Suprapubic skin (tissue), 4 donors: ENCODE data around the gene XBP1. TPM values are rescaled to one million over a fixed set of nuclear protein-coding genes. Genes with fewer than 3 reads are reported as not detected.

Source experiments
- DNase-seq, 2 donors: peaks; one replicate each; pipeline ENCODE4 v3.0.0-alpha.2; 2019; ENCODE audit warnings: low spot score in 2 of 2
- H3K27ac ChIP-seq: fragments of 200-600 bp; sonication (generic); one replicate; pipeline ENCODE4 v1.5.1; 2019
- H3K27me3 ChIP-seq: fragments of 200-600 bp; sonication (generic); one replicate; pipeline ENCODE4 v1.5.1; 2019
- H3K36me3 ChIP-seq: fragments of 200-600 bp; sonication (generic); one replicate; pipeline ENCODE4 v1.5.1; 2019
- H3K4me1 ChIP-seq: fragments of 200-600 bp; sonication (generic); one replicate; pipeline ENCODE4 v1.5.1; 2019
- H3K4me3 ChIP-seq: fragments of 200-600 bp; sonication (generic); one replicate; pipeline ENCODE4 v1.5.1; 2019; ENCODE audit warnings: mild to moderate bottlenecking
- H3K9me3 ChIP-seq: fragments of 200-600 bp; sonication (generic); one replicate; pipeline ENCODE4 v1.5.1; 2019
- EP300 ChIP-seq: sonication (generic); formaldehyde crosslinking; IDR thresholded peaks from one replicate; pipeline ENCODE4 v1.6.1; 2017; ENCODE audit warnings: antibody characterized with exemption
- POLR2A ChIP-seq, 2 donors: fragments of 450-650 bp; IDR thresholded peaks; one replicate each; pipeline ENCODE4 v1.6.1; 2017; ENCODE audit warnings: antibody characterized with exemption in 2 of 2, mild to moderate bottlenecking in 2 of 2, moderate library complexity in 2 of 2
- POLR2AphosphoS5 ChIP-seq, 3 donors: sonication (generic); formaldehyde crosslinking; IDR thresholded peaks; one replicate each; pipeline ENCODE4 v1.6.1; 2017; ENCODE audit warnings: antibody characterized with exemption in 3 of 3
- WGBS: methylation state at CpG from one replicate; pipeline ENCODE4 v1.1.5; 2018; 5-methylcytosine and 5-hydroxymethylcytosine counted together
- total RNA-seq, 4 donors: library from RNA; depleted of rRNA; stranded (reverse); fragments of >200 nt; gene quantifications; one replicate each; pipeline ENCODE4 v1.1.0, GENCODE V29; 2016
- TF ChIP-seq, protein P1 (sequence below), 2 donors: fragments of 200-600 bp in 1 of 2; fragments of 450-650 bp in 1 of 2; sonication (generic) in 1 of 2; IDR thresholded peaks; one replicate each; pipeline ENCODE4 v1.5.1; 2016 to 2019; ENCODE audit warnings: antibody characterized with exemption in 2 of 2, mild to moderate bottlenecking in 1 of 2, moderate library complexity in 1 of 2

Gene XBP1
- total RNA-seq, 4 donors from 2014 or later, result 220 to 305 (median 237) TPM

DNA sequence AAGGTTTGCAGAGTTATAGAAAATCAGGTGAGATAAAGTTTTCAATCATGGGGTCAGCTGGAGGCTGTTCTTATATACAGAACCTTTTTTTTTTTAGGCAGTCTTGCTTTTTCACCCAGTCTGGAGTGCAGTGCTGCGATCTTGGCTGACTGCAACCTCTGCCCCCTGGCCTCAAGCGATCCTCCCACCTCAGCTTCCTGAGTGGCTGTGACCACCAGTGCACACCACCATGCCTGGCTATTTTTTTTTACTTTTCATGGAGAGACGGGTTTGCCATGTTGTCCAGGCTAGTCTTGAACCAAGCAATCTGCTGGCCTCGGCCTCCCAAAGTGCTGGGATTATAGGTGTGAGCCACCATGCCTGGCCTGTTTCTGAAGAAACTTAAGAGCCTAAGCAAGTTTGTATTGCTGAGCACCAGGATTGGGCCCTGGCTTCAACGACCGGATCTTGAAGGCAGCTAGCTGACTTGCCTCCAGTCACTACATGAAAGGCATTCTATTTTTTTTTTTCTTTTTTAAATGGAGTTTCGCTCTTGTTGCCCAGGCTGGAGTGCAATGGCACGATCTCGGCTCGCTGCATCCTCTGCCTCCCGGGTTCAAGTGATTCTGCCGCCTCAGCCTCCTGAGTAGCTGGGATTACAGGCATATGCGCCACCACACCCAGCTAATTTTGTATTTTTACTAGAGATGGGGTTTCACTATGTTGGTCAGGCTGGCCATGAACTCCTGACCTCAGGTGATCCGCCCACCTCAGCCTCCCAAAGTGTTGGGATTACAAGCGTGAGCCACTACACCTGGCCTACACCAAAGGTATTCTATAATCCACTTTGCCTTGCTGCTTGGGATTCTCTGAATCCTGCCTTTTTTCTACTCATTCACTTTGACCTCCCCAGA lies 7.6 kb downstream of the XBP1 start:
- DNase-seq, result no peak
- no peak overlapping the region for H3K4me3 ChIP-seq
- peaks cover 23% of the 10 kb centered on the region for H3K4me1 ChIP-seq
- no peak overlapping the region for H3K27ac ChIP-seq
- no peaks in the 10 kb centered on the region for H3K27me3 ChIP-seq
- TF ChIP-seq POLR2AphosphoS5 (IDR thresholded peaks at IDR 0.05), result no peak
- TF ChIP-seq EP300, result no peak
- TF ChIP-seq, protein P1, sequence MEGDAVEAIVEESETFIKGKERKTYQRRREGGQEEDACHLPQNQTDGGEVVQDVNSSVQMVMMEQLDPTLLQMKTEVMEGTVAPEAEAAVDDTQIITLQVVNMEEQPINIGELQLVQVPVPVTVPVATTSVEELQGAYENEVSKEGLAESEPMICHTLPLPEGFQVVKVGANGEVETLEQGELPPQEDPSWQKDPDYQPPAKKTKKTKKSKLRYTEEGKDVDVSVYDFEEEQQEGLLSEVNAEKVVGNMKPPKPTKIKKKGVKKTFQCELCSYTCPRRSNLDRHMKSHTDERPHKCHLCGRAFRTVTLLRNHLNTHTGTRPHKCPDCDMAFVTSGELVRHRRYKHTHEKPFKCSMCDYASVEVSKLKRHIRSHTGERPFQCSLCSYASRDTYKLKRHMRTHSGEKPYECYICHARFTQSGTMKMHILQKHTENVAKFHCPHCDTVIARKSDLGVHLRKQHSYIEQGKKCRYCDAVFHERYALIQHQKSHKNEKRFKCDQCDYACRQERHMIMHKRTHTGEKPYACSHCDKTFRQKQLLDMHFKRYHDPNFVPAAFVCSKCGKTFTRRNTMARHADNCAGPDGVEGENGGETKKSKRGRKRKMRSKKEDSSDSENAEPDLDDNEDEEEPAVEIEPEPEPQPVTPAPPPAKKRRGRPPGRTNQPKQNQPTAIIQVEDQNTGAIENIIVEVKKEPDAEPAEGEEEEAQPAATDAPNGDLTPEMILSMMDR (IDR thresholded peaks at IDR 0.05), result no peak
- no peak for TF ChIP-seq POLR2A (IDR thresholded peaks at IDR 0.05)
- 85% methylated on average over 15 of the region's 15 CpGs for WGBS
- peaks cover 56% of the 10 kb centered on the region for H3K36me3 ChIP-seq
- H3K9me3 ChIP-seq, result no peaks in the 10 kb centered on the region

DNA sequence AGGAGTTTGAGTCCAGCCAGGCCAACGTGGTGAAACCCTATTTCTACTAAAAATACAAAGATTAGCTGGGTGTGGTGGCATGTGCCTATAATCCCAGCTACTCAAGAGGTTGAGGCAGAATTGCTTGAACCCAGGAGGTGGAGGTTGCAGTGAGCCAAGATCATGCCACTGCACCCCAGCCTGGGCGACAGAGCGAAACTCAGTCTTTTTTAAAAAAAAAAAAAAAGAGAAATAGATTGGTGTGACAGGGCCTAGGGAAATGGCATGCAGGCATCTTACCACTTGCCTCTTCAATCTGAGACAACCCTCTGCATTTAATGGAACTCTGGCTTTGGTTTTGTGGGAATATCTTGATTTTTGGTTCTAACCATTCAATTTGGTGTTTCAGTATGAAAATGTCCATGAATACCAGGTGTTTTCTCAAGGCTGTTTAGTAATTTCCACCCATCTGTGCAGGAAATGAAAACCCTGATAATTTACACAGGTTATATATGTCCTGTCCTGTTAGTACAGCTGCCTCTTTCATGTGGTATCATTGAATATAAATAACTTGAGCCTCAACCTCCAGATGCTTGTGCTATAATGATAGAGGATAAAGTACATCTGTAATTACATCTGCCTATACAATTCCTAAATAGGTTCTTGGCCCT lies 8.4 kb downstream of the XBP1 start:
- H3K9me3 ChIP-seq, result no peaks in the 10 kb centered on the region
- no peak for DNase-seq
- 58% methylated on average over 3 of the region's 3 CpGs for WGBS
- TF ChIP-seq EP300 (no peak), POLR2A (IDR thresholded peaks at IDR 0.05) (no peak), POLR2AphosphoS5 (IDR thresholded peaks at IDR 0.05) (no peak)
- H3K27me3 ChIP-seq, result no peaks in the 10 kb centered on the region
- H3K4me3 ChIP-seq, result no peak overlapping the region
- no peak overlapping the region for H3K27ac ChIP-seq
- H3K4me1 ChIP-seq, result peaks cover 16% of the 10 kb centered on the region
- H3K36me3 ChIP-seq, result peaks cover 60% of the 10 kb centered on the region

DNA sequence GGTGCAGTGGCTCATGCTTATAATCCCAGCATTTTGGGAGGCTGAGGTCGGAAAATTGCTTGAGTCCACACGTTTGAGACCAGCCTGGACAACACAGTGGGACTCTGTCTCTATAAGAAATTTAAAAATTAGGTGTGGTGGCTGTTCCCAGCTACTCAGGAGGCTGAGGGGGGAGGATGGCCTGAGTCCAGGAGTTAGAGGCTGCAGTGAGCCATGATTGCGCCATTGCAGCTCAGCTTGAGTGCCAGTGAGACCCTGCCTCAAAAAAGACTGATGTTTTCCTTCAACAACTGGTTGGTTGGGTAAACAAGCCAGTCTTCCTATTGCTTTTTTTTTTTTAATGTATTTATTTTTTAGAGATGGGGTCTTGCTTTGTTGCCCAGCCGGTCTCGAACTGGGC lies 9.2 kb downstream of the XBP1 start:
- Histone ChIP-seq H3K27ac (no peak overlapping the region), H3K27me3 (no peaks in the 10 kb centered on the region), H3K4me3 (no peak overlapping the region), H3K36me3 (peaks cover 60% of the 10 kb centered on the region), H3K4me1 (peaks cover 10% of the 10 kb centered on the region), H3K9me3 (no peaks in the 10 kb centered on the region)
- TF ChIP-seq EP300, result no peak
- no peak for TF ChIP-seq POLR2A (IDR thresholded peaks at IDR 0.05)
- TF ChIP-seq, protein P1 (IDR thresholded peaks at IDR 0.05), result no peak
- no peak for TF ChIP-seq POLR2AphosphoS5 (IDR thresholded peaks at IDR 0.05)
- 88% methylated on average over 5 of the region's 5 CpGs for WGBS
- no peak for DNase-seq

DNA sequence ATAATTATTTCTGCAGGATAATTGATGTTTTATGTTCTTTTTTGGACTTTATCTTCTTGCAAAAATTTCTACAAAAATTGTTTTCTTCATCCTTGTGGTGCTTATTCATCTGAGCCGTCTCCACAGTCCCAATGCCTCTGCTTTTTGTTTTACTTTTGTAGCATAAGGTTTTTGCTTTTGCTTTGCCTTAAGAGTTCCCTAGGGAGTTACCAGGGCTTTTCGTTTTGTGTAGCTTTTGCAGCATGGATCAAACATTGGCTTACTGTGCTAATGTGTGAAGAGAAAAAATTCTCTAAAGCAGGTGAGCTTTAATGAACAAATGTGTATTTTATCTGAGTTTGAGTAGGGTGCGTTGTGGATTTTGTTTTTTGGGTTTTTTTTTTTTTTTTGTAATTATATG lies 11.8 kb downstream of the XBP1 start:
- H3K36me3 ChIP-seq, result peaks cover 60% of the 10 kb centered on the region
- TF ChIP-seq POLR2AphosphoS5 (IDR thresholded peaks at IDR 0.05), result no peak
- TF ChIP-seq POLR2A (IDR thresholded peaks at IDR 0.05), result no peak
- TF ChIP-seq, protein P1 (IDR thresholded peaks at IDR 0.05), result no peak
- no peak for TF ChIP-seq EP300
- H3K4me1 ChIP-seq, result no peaks in the 10 kb centered on the region
- no peak overlapping the region for H3K4me3 ChIP-seq
- H3K27ac ChIP-seq, result no peak overlapping the region
- DNase-seq, result no peak
- no peaks in the 10 kb centered on the region for H3K9me3 ChIP-seq
- no peaks in the 10 kb centered on the region for H3K27me3 ChIP-seq
- WGBS, result 69% methylated on average over 3 of the region's 3 CpGs

DNA sequence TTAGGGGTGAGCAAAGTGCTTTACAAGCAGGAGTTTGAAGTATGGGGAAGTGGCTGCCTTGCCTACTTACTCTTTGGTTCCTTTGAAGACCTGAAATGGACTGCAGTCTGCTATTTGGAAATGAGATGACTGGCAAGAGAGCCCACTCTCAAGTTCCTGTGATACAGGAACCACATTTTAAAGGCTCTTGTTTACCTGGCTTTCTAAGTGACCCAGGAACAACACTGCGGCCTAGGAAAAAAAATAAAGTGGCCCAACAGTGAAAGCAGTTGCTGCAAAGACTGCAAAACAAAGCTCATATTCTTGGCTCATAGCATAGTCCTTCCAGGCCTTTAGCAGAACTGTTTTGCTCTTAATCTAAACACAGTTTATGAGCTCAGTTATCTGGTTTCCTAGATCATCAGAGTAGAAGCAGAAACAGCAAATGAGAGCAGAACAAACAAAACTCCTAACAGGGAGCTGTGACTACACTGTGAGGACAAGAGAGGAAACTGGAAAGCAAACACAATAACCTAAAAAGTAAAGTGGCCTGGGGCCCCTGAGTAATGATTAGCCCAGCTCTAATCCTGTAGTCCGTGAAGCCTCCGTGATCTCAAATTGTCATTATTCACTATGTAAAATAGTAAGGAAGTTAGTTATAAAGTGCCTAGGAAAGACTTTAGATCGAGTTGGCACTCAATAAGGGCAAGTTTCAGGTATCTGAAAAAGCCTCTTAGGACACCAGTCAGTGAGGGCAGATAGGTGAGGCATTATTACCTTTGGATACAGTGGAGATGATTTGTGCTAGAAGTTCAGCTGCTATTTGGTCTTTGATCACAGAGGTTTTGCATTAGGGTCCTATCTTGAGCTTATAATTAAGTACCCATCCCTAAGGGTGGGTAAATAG lies 16.3 kb downstream of the XBP1 start:
- Histone ChIP-seq H3K27me3 (no peaks in the 10 kb centered on the region), H3K4me3 (no peak overlapping the region), H3K36me3 (peaks cover 71% of the 10 kb centered on the region), H3K9me3 (no peaks in the 10 kb centered on the region), H3K4me1 (no peaks in the 10 kb centered on the region), H3K27ac (no peak overlapping the region)
- 86% methylated on average over 4 of the region's 4 CpGs for WGBS
- TF ChIP-seq, protein P1 (IDR thresholded peaks at IDR 0.05), result no peak
- TF ChIP-seq EP300 (no peak), POLR2AphosphoS5 (IDR thresholded peaks at IDR 0.05) (no peak)
- no peak for DNase-seq
